NB4 (cell line): ENCODE results near the gene PITX1.

Source experiments
- CTCF ChIP-seq: IDR thresholded peaks from one replicate; pipeline ENCODE4 v1.5.1; 2012; ENCODE audit warnings: low read depth, low read length
- MYC ChIP-seq: IDR thresholded peaks from 2 replicates; pipeline ENCODE4 v1.6.1; 2011; ENCODE audit warnings: low read depth, low read length
- POLR2A ChIP-seq: IDR thresholded peaks from 2 replicates; pipeline ENCODE4 v1.6.1; 2011; ENCODE audit warnings: mild to moderate bottlenecking; ENCODE audit not compliant: insufficient read length; ENCODE audit errors: extremely low read depth

- no peak for TF ChIP-seq POLR2A
- TF ChIP-seq CTCF: no peak
- no peak for TF ChIP-seq MYC
These were observed 20.6 kb downstream of the PITX1 start for GRCh38 chr5:135013445-135013844.
